H1 (cell line): ENCODE results near the gene C3orf80. TPM values are rescaled to one million over a fixed set of nuclear protein-coding genes. Genes with fewer than 3 reads are reported as not detected.

Experiments used
- CTCF ChIA-PET: fragments of 300-600 bp; sonication (Branson Sonifier 250); formaldehyde crosslinking; loops from one replicate; lab custom pipeline; 2021; ENCODE audit not compliant: partially characterized antibody; lab: Charles Lee
- POLR2A ChIA-PET: fragments of 300-600 bp; sonication (Branson Sonifier 250); formaldehyde crosslinking; loops from one replicate; lab custom pipeline; 2021; ENCODE audit warnings: inconsistent platforms; ENCODE audit not compliant: partially characterized antibody; lab: Charles Lee
- DNase-seq, 2 experiments: peaks; one replicate each; pipeline versions ENCODE4 v3.0.0 to v3.0.0-alpha.2; 2010 to 2022; ENCODE audit warnings: low spot score in 2 of 2, low read depth in 1 of 2, mixed read lengths in 1 of 2
- FAIRE-seq: peaks from 2 replicates; lab custom pipeline; 2011; peaks lifted over from hg19 to GRCh38; lab: Jason Lieb, UNC
- H2AFZ ChIP-seq: 2 replicates; pipeline ENCODE4 v1.8.1; 2012; ENCODE audit warnings: low read length, inconsistent platforms
- H2AK5ac ChIP-seq: 2 replicates; pipeline ENCODE4 v1.6.1; 2013; ENCODE audit warnings: low read depth, low read length
- H2BK120ac ChIP-seq: replicated peaks from 2 replicates; pipeline ENCODE3; 2013; ENCODE audit warnings: low read depth, low read length, inconsistent platforms
- H2BK12ac ChIP-seq: 2 replicates; pipeline ENCODE4 v1.6.1; 2013; ENCODE audit warnings: low read depth, low read length
- H2BK15ac ChIP-seq: 2 replicates; pipeline ENCODE4 v1.6.1; 2013; ENCODE audit warnings: low read length
- H2BK20ac ChIP-seq: 2 replicates; pipeline ENCODE4 v1.6.1; 2013; ENCODE audit warnings: low read length
- H2BK5ac ChIP-seq: 2 replicates; pipeline ENCODE4 v1.6.1; 2013; ENCODE audit warnings: low read depth, low read length
- H3K14ac ChIP-seq: 2 replicates; pipeline ENCODE4 v1.6.1; 2013; ENCODE audit warnings: inconsistent platforms; ENCODE audit not compliant: insufficient read length
- H3K18ac ChIP-seq: 2 replicates; pipeline ENCODE4 v1.6.1; 2013; ENCODE audit warnings: low read length; ENCODE audit errors: extremely low read depth
- H3K23ac ChIP-seq: 2 replicates; pipeline ENCODE4 v1.6.1; 2013; ENCODE audit warnings: inconsistent platforms; ENCODE audit not compliant: insufficient read length
- H3K23me2 ChIP-seq: 2 replicates; pipeline ENCODE4 v1.6.1; 2013; ENCODE audit warnings: low read depth, low read length
- H3K27ac ChIP-seq: 2 replicates; pipeline ENCODE4 v1.6.1; 2011; ENCODE audit warnings: low read depth, low read length, inconsistent platforms
- H3K27me3 ChIP-seq, 4 experiments: replicated peaks in 1 of 4; 1 replicate in 1 of 4; 2 replicates in 3 of 4; pipeline versions ENCODE4 v1.6.1 to v1.8.1; 2011 to 2013; ENCODE audit warnings: low read length in 3 of 4, mild to moderate bottlenecking in 3 of 4, inconsistent platforms in 2 of 4, mixed read lengths in 2 of 4, moderate library complexity in 1 of 4; ENCODE audit not compliant: control insufficient read depth in 3 of 4, insufficient read depth in 3 of 4; ENCODE audit errors: extremely low read depth in 1 of 4
- H3K36me3 ChIP-seq, 4 experiments: 2 replicates each; pipeline versions ENCODE4 v1.6.1 to v1.8.1; 2011 to 2013; ENCODE audit warnings: mild to moderate bottlenecking in 4 of 4, low read length in 3 of 4, moderate library complexity in 2 of 4, control low read depth in 1 of 4, inconsistent platforms in 1 of 4; ENCODE audit not compliant: insufficient read depth in 4 of 4, control insufficient read depth in 2 of 4
- H3K4ac ChIP-seq: replicated peaks from 2 replicates; pipeline ENCODE3; 2013; ENCODE audit warnings: low read length, low read depth, mixed read lengths, inconsistent platforms; ENCODE audit not compliant: insufficient read length
- H3K4me1 ChIP-seq, 4 experiments: replicated peaks in 1 of 4; 1 replicate in 1 of 4; 2 replicates in 3 of 4; pipeline versions ENCODE4 v1.6.1 to v1.8.1; 2011 to 2013; ENCODE audit warnings: low read length in 3 of 4, inconsistent platforms in 2 of 4, mixed read lengths in 1 of 4; ENCODE audit not compliant: insufficient read depth in 4 of 4, control insufficient read depth in 3 of 4
- H3K4me2 ChIP-seq, 2 experiments: 2 replicates each; pipeline versions ENCODE4 v1.6.1 to v1.8.1; 2011 to 2013; ENCODE audit warnings: low read depth in 2 of 2, low read length in 2 of 2, control low read depth in 1 of 2, inconsistent platforms in 1 of 2, mild to moderate bottlenecking in 1 of 2; ENCODE audit not compliant: insufficient read depth in 1 of 2
- H3K4me3 ChIP-seq, 4 experiments: fragments of 200-600, 300-600 bp in 1 of 4; sonication (generic), shearing (Covaris generic), sonication (Bioruptor Twin) in 1 of 4; 2 replicates each; pipeline versions ENCODE4 v1.5.1 to v1.8.1; 2011 to 2016; ENCODE audit warnings: low read length in 4 of 4, low read depth in 3 of 4, control low read depth in 2 of 4, inconsistent platforms in 2 of 4, mild to moderate bottlenecking in 2 of 4, mixed read lengths in 1 of 4, moderate library complexity in 1 of 4; ENCODE audit not compliant: insufficient read depth in 2 of 4; ENCODE audit errors: extremely low read depth in 1 of 4
- H3K56ac ChIP-seq: replicated peaks from 2 replicates; pipeline ENCODE3; 2013; ENCODE audit warnings: low read depth, mild to moderate bottlenecking, mixed read lengths, low read length, inconsistent platforms; ENCODE audit not compliant: insufficient read length
- H3K79me1 ChIP-seq: 2 replicates; pipeline ENCODE4 v1.6.1; 2013; ENCODE audit warnings: low read depth, low read length, control low read depth
- H3K79me2 ChIP-seq, 2 experiments: 2 replicates each; pipeline versions ENCODE4 v1.6.1 to v1.8.1; 2012 to 2013; ENCODE audit warnings: low read length in 2 of 2, mild to moderate bottlenecking in 2 of 2, inconsistent platforms in 1 of 2; ENCODE audit not compliant: insufficient read depth in 2 of 2, control insufficient read depth in 1 of 2
- H3K9ac ChIP-seq, 4 experiments: replicated peaks in 1 of 4; 1 replicate in 1 of 4; 2 replicates in 3 of 4; pipeline versions ENCODE4 v1.6.1 to v1.8.1; 2011 to 2013; ENCODE audit warnings: low read depth in 3 of 4, low read length in 3 of 4, control low read depth in 2 of 4, mild to moderate bottlenecking in 2 of 4, moderate library complexity in 2 of 4, inconsistent platforms in 1 of 4; ENCODE audit errors: extremely low read depth in 1 of 4
- H3K9me3 ChIP-seq, 2 experiments: 2 replicates each; pipeline versions ENCODE4 v1.6.1 to v1.8.1; 2012 to 2013; ENCODE audit warnings: mild to moderate bottlenecking in 2 of 2, moderate library complexity in 2 of 2, control low read depth in 1 of 2, inconsistent platforms in 1 of 2, low read depth in 1 of 2, low read length in 1 of 2, mixed read lengths in 1 of 2; ENCODE audit not compliant: insufficient read depth in 2 of 2
- H4K20me1 ChIP-seq, 2 experiments: replicated peaks in 1 of 2; 2 replicates each; pipeline versions ENCODE3 to v1.8.1; 2011 to 2013; ENCODE audit warnings: inconsistent platforms in 2 of 2, low read length in 2 of 2, mild to moderate bottlenecking in 1 of 2; ENCODE audit not compliant: insufficient read depth in 2 of 2, control insufficient read depth in 1 of 2
- H4K5ac ChIP-seq: 2 replicates; pipeline ENCODE4 v1.6.1; 2013; ENCODE audit warnings: low read length, low read depth, mixed read lengths, inconsistent platforms; ENCODE audit not compliant: insufficient read length
- H4K8ac ChIP-seq: 2 replicates; pipeline ENCODE4 v1.8.0; 2013; ENCODE audit warnings: mild to moderate bottlenecking, moderate library complexity, low read length, inconsistent platforms; ENCODE audit not compliant: insufficient read depth; ENCODE audit errors: extremely low read depth
- H4K91ac ChIP-seq: replicated peaks from 2 replicates; pipeline ENCODE3; 2013; ENCODE audit warnings: low read length, mixed read lengths, inconsistent platforms; ENCODE audit not compliant: insufficient read length
- EGR1 ChIP-seq: IDR thresholded peaks from 2 replicates; pipeline ENCODE4 v1.6.1; 2011; ENCODE audit warnings: low read depth, low read length, borderline replicate concordance
- HDAC6 ChIP-seq: IDR thresholded peaks from one replicate; pipeline ENCODE4 v1.7.1; 2012; ENCODE audit warnings: low read depth, mild to moderate bottlenecking, inconsistent platforms, low read length, moderate library complexity
- KDM1A ChIP-seq: fragments of 200-600, 300-600 bp; sonication (generic); IDR thresholded peaks from 2 replicates; pipeline ENCODE4 v1.7.1; 2016; ENCODE audit warnings: mild to moderate bottlenecking, low read length, borderline replicate concordance
- POLR2AphosphoS5 ChIP-seq: IDR thresholded peaks from 2 replicates; pipeline ENCODE4 v1.6.1; 2011; ENCODE audit warnings: low read depth, low read length
- SP1 ChIP-seq: IDR thresholded peaks from 2 replicates; pipeline ENCODE4 v1.6.1; 2011; ENCODE audit warnings: low read depth, low read length
- TAF7 ChIP-seq: optimal IDR thresholded peaks from 2 replicates; pipeline ENCODE3; 2011; ENCODE audit warnings: low read depth, mild to moderate bottlenecking, inconsistent platforms, low read length, moderate library complexity, borderline replicate concordance
- WGBS, 2 experiments: shearing (Covaris generic) in 1 of 2; methylation state at CpG; one replicate each; pipeline versions ENCODE4 v1.1.6 to v1.1.7; 2013 to 2015; ENCODE audit warnings: low lambda C conversion rate in 2 of 2, mixed read lengths in 2 of 2, inconsistent platforms in 1 of 2, low coverage in 1 of 2, missing lambda C conversion rate in 1 of 2; ENCODE audit not compliant: insufficient replicate concordance in 2 of 2, insufficient coverage in 1 of 2, insufficient read length in 1 of 2; ENCODE audit errors: extremely low coverage in 1 of 2, missing lambda C conversion rate in 1 of 2; 5-methylcytosine and 5-hydroxymethylcytosine counted together
- polyA plus RNA-seq, 7 experiments: library from polyadenylated mRNA; depleted of rRNA in 3 of 7; stranded (reverse) in 5 of 7; unstranded in 2 of 7; fragments of >200 nt in 5 of 7; fragments of 200-250 nt in 2 of 7; gene quantifications; 1 replicate in 5 of 7; 2 replicates in 1 of 7; 4 replicates in 1 of 7; pipeline versions ENCODE4 v1.2.1 to v1.2.3, GENCODE V29; 2011 to 2013; ENCODE audit warnings: missing spikeins in 2 of 7, mixed read lengths in 2 of 7
- total RNA-seq: library from RNA; stranded (reverse); fragmentation: NEBNext Ultra II Directional; extraction: Animal tissue kit (Norgen Biotek cat#: 25700); gene quantifications from 2 replicates; pipeline ENCODE4 v1.2.1, GENCODE V29; 2021

Gene C3orf80
- total and polyA plus RNA-seq, 2 of the 8 experiments (the other 6 are each of a cell fraction or from before 2014, with no cell fraction given) = 0.57 to 1.1 TPM

DNA sequence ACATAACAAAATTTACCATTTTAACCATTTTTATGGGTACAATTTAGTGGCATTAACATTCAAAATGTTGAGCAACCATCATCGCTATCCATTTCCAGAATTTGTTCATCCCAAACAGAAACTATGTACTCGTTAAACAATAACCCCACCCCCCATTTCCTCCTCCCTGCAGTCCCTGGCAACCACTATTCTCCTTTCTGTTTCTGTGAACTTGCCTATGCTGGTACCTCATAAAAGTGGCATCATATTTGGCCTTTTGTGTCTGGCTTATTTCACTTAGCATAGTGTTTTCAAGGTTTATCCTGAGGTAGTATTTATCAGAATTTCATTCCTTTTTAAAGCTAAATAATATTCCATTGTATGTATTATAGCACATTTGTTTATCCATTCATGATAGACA, 32.4 kb downstream of the C3orf80 start:
- H3K27ac ChIP-seq = no peak overlapping the region
- no peak overlapping the region for H4K8ac ChIP-seq
- no peak overlapping the region for H2BK15ac ChIP-seq
- no peaks in the 10 kb centered on the region for H3K36me3 ChIP-seq
- no peaks in the 10 kb centered on the region for H3K27me3 ChIP-seq
- no peak overlapping the region for H3K23ac ChIP-seq
- no peaks in the 10 kb centered on the region for H4K20me1 ChIP-seq
- POLR2A ChIA-PET = no interaction called here
- no peak overlapping the region for H3K56ac ChIP-seq
- no peak overlapping the region for H3K9ac ChIP-seq
- H2BK5ac ChIP-seq = no peak overlapping the region
- no peak overlapping the region for H3K4me3 ChIP-seq
- WGBS, 2 experiments = 84% methylated on average over 2 of the region's 2 CpGs; no CpG with 5 or more reads in 1 of the 2 experiments
- TF ChIP-seq EGR1 (no peak), TAF7 (no peak), KDM1A (no peak), SP1 (no peak), POLR2AphosphoS5 (no peak), HDAC6 (no peak)
- TF ChIP-seq, all 59 proteins: peak for 0
- no peak overlapping the region for H3K14ac ChIP-seq
- H3K4me2 ChIP-seq = no peak overlapping the region
- H3K79me2 ChIP-seq = no peaks in the 10 kb centered on the region
- H3K4ac ChIP-seq = no peak overlapping the region
- no peak overlapping the region for H2BK12ac ChIP-seq
- no peaks in the 10 kb centered on the region for H3K4me1 ChIP-seq
- no peak overlapping the region for H2BK120ac ChIP-seq
- H2AK5ac ChIP-seq = no peak overlapping the region
- no peaks in the 10 kb centered on the region for H3K79me1 ChIP-seq
- H3K18ac ChIP-seq = no peak overlapping the region
- no peak for DNase-seq
- FAIRE-seq = no peak
- no peak overlapping the region for H2AFZ ChIP-seq
- no peak overlapping the region for H4K91ac ChIP-seq
- H2BK20ac ChIP-seq = no peak overlapping the region
- H3K9me3 ChIP-seq = no peaks in the 10 kb centered on the region
- no peaks in the 10 kb centered on the region for H3K23me2 ChIP-seq
- no peak overlapping the region for H4K5ac ChIP-seq
- CTCF ChIA-PET = interaction anchor here (0.6 kb wide), 1 partner anchor 43 kb away, joined by 3 read pairs; no protein-coding TSS in a partner anchor
